Measurements from ENCODE around the gene OR10G7. TPM values are rescaled to one million over a fixed set of nuclear protein-coding genes. Genes with fewer than 3 reads are reported as not detected.

The OR10G7 gene
- polyA plus RNA-seq, 1 donor from 2014 or later, result not detected

DNA sequence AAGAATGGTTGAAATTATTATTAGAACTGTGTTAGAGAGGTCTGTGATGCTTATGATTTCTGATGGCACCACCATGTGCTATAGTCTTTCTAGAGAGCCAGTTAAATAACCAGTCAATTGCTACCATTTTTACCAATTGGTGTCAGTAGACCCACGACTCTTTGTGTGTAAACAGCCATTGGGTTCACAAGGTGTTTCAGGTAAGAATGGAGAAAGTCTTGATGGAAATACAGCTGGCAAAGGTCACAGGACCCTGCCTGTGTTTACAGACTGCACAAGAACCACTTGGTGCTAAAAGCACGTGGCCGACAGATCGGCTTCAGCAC lies 30.5 kb upstream of the OR10G7 start:
- Histone ChIP-seq H3F3A (ENCODE audit: insufficient read depth, low read length, poor library complexity, severe bottlenecking) (no peaks in the 10 kb centered on the region), H4K20me1 (ENCODE audit: insufficient read depth) (no peaks in the 10 kb centered on the region), H3K4me3 (ENCODE audit: low read length) (no peak overlapping the region), H3K36me3 (ENCODE audit: insufficient read depth, low read length) (no peaks in the 10 kb centered on the region), H3K9ac (ENCODE audit: low read length) (peak overlapping the region; percentile 39), H3K9me3 (ENCODE audit: low read length) (no peaks in the 10 kb centered on the region), H2AFZ (ENCODE audit: low read depth, low read length) (peak overlapping the region; percentile 57), H3K79me2 (replicated peaks; ENCODE audit: insufficient read depth, low read length) (no peaks in the 10 kb centered on the region), H3K27me3 (ENCODE audit: insufficient read depth, low read depth, low read length) (no peaks in the 10 kb centered on the region), H3K4me2 (ENCODE audit: low read length) (no peak overlapping the region), H3K9me2 (ENCODE audit: insufficient read depth, low read length) (no peaks in the 10 kb centered on the region), H3K27ac (ENCODE audit: low read length) (peak overlapping the region; percentile 79)
- TF ChIP-seq SMC3 (conservative IDR thresholded peaks at IDR 0.05; ENCODE audit: poor library complexity) (peak; percentile 75), EZH2 (IDR thresholded peaks at IDR 0.05; ENCODE audit: borderline replicate concordance, insufficient read depth, low read length, poor library complexity, severe bottlenecking) (no peak), EP300 (conservative IDR thresholded peaks at IDR 0.05; ENCODE audit: poor library complexity, severe bottlenecking) (peak; percentile 31), RAD21 (conservative IDR thresholded peaks at IDR 0.05) (no peak), MXI1 (conservative IDR thresholded peaks at IDR 0.05; ENCODE audit: poor library complexity, severe bottlenecking) (no peak), TAF1 (IDR thresholded peaks at IDR 0.05; ENCODE audit: low read depth) (no peak), POLR2AphosphoS5 (IDR thresholded peaks at IDR 0.05) (no peak)
- TF ChIP-seq, protein P1, sequence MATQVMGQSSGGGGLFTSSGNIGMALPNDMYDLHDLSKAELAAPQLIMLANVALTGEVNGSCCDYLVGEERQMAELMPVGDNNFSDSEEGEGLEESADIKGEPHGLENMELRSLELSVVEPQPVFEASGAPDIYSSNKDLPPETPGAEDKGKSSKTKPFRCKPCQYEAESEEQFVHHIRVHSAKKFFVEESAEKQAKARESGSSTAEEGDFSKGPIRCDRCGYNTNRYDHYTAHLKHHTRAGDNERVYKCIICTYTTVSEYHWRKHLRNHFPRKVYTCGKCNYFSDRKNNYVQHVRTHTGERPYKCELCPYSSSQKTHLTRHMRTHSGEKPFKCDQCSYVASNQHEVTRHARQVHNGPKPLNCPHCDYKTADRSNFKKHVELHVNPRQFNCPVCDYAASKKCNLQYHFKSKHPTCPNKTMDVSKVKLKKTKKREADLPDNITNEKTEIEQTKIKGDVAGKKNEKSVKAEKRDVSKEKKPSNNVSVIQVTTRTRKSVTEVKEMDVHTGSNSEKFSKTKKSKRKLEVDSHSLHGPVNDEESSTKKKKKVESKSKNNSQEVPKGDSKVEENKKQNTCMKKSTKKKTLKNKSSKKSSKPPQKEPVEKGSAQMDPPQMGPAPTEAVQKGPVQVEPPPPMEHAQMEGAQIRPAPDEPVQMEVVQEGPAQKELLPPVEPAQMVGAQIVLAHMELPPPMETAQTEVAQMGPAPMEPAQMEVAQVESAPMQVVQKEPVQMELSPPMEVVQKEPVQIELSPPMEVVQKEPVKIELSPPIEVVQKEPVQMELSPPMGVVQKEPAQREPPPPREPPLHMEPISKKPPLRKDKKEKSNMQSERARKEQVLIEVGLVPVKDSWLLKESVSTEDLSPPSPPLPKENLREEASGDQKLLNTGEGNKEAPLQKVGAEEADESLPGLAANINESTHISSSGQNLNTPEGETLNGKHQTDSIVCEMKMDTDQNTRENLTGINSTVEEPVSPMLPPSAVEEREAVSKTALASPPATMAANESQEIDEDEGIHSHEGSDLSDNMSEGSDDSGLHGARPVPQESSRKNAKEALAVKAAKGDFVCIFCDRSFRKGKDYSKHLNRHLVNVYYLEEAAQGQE (IDR thresholded peaks at IDR 0.05; ENCODE audit: borderline replicate concordance), result no peak
- TF ChIP-seq, protein P2, sequence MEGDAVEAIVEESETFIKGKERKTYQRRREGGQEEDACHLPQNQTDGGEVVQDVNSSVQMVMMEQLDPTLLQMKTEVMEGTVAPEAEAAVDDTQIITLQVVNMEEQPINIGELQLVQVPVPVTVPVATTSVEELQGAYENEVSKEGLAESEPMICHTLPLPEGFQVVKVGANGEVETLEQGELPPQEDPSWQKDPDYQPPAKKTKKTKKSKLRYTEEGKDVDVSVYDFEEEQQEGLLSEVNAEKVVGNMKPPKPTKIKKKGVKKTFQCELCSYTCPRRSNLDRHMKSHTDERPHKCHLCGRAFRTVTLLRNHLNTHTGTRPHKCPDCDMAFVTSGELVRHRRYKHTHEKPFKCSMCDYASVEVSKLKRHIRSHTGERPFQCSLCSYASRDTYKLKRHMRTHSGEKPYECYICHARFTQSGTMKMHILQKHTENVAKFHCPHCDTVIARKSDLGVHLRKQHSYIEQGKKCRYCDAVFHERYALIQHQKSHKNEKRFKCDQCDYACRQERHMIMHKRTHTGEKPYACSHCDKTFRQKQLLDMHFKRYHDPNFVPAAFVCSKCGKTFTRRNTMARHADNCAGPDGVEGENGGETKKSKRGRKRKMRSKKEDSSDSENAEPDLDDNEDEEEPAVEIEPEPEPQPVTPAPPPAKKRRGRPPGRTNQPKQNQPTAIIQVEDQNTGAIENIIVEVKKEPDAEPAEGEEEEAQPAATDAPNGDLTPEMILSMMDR (IDR thresholded peaks at IDR 0.05; ENCODE audit: poor library complexity, severe bottlenecking), result peak; percentile 59

DNA sequence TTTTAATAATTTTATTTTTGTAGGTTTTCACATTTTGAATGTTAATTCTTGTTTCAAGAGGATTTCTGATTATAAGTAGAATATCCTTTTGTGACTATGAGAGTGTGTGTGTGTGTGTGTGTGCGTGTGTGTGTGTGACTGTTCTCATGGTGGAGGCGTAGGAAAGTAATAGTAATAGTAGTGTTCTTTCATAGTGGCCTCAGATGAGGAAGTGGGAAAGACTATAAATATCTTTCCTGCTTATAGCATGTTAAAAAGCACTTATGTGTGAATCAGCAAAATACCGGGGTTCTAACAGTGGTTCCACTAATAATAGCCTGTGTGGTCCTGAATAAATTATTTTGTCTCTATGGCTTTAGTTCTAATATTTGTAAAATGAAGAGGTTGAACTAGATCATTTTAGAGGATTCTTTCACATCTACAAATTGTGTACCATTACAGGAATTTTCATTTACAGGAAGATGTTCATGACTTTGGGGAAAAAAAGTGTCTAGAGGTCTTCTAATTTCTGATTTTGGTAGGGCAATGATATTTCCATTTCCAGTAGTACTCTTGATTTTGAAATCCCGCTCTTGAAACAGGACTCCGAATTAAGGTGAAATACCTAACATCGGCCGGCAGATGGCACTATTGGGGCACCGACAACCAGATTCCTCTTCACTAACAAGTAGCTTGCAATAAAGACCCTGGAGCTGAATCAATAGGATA lies 29.9 kb upstream of the OR10G7 start:
- H3K27ac ChIP-seq (ENCODE audit: low read length), result peak overlapping the region; percentile 79
- TF ChIP-seq MXI1 (conservative IDR thresholded peaks at IDR 0.05; ENCODE audit: poor library complexity, severe bottlenecking), result no peak
- no peak for TF ChIP-seq EZH2 (IDR thresholded peaks at IDR 0.05; ENCODE audit: borderline replicate concordance, insufficient read depth, low read length, poor library complexity, severe bottlenecking)
- no peak for TF ChIP-seq TAF1 (IDR thresholded peaks at IDR 0.05; ENCODE audit: low read depth)
- TF ChIP-seq, protein P1 (IDR thresholded peaks at IDR 0.05; ENCODE audit: borderline replicate concordance), result no peak
- no peak for TF ChIP-seq EP300 (conservative IDR thresholded peaks at IDR 0.05; ENCODE audit: poor library complexity, severe bottlenecking)
- TF ChIP-seq POLR2AphosphoS5 (IDR thresholded peaks at IDR 0.05), result no peak
- TF ChIP-seq RAD21 (conservative IDR thresholded peaks at IDR 0.05), result peak; percentile 96
- TF ChIP-seq SMC3 (conservative IDR thresholded peaks at IDR 0.05; ENCODE audit: poor library complexity), result peak; percentile 95
- TF ChIP-seq, protein P2 (IDR thresholded peaks at IDR 0.05; ENCODE audit: poor library complexity, severe bottlenecking), result peak; percentile 92
- no peak overlapping the region for H3K9ac ChIP-seq (ENCODE audit: low read length)
- no peaks in the 10 kb centered on the region for H3K27me3 ChIP-seq (ENCODE audit: insufficient read depth, low read depth, low read length)
- no peaks in the 10 kb centered on the region for H3K9me3 ChIP-seq (ENCODE audit: low read length)
- no peaks in the 10 kb centered on the region for H3F3A ChIP-seq (ENCODE audit: insufficient read depth, low read length, poor library complexity, severe bottlenecking)
- H2AFZ ChIP-seq (ENCODE audit: low read depth, low read length), result no peak overlapping the region
- no peaks in the 10 kb centered on the region for H3K79me2 ChIP-seq (replicated peaks; ENCODE audit: insufficient read depth, low read length)
- H3K9me2 ChIP-seq (ENCODE audit: insufficient read depth, low read length), result no peaks in the 10 kb centered on the region
- H3K4me2 ChIP-seq (ENCODE audit: low read length), result no peak overlapping the region
- no peaks in the 10 kb centered on the region for H3K36me3 ChIP-seq (ENCODE audit: insufficient read depth, low read length)
- H3K4me3 ChIP-seq (ENCODE audit: low read length), result no peak overlapping the region
- no peaks in the 10 kb centered on the region for H4K20me1 ChIP-seq (ENCODE audit: insufficient read depth)
